T-helper 17 cell (primary cell): ENCODE measurements around the gene RUNX2. TPM values are rescaled to one million over a fixed set of nuclear protein-coding genes. Genes with fewer than 3 reads are reported as not detected.

Experiments
- ATAC-seq: fragments of 150-1000 bp; cut with Tn5 transposase; 2 replicates; pipeline ENCODE4 v1.10.0; 2021; ENCODE audit warnings: mild to moderate bottlenecking, moderate library complexity
- DNase-seq, 3 donors: peaks; one replicate each; pipeline versions ENCODE4 v3.0.0 to v3.0.0-alpha.2; 2020 to 2021
- H3K9me3 ChIP-seq: one replicate; pipeline ENCODE4 v1.7.0; 2013; ENCODE audit warnings: low read length, mild to moderate bottlenecking; ENCODE audit not compliant: control insufficient read depth, poor library complexity, severe bottlenecking
- H3K27ac Mint-ChIP-seq: one replicate; pipeline ENCODE4 v1.8.0; 2022; ENCODE audit warnings: mild to moderate bottlenecking, moderate library complexity, mixed read lengths
- H3K27me3 Mint-ChIP-seq: one replicate; pipeline ENCODE4 v1.8.0; 2022; ENCODE audit warnings: mixed read lengths
- H3K36me3 Mint-ChIP-seq: one replicate; pipeline ENCODE4 v1.8.0; 2022; ENCODE audit warnings: low read depth, mixed read lengths
- H3K4me1 Mint-ChIP-seq: one replicate; pipeline ENCODE4 v1.8.0; 2022; ENCODE audit warnings: mild to moderate bottlenecking, mixed read lengths
- H3K4me3 Mint-ChIP-seq: one replicate; pipeline ENCODE4 v1.8.0; 2022; ENCODE audit warnings: mild to moderate bottlenecking, moderate library complexity, mixed read lengths
- total RNA-seq, 4 donors: library from RNA in 2 of 4; stranded (reverse) in 2 of 4; gene quantifications; one replicate each; pipeline ENCODE4 v1.2.3 and lab custom pipeline; 2022 to 2026

Gene RUNX2
- total RNA-seq, 2 donors from 2014 or later: 47.6 to 50.8 TPM

DNA sequence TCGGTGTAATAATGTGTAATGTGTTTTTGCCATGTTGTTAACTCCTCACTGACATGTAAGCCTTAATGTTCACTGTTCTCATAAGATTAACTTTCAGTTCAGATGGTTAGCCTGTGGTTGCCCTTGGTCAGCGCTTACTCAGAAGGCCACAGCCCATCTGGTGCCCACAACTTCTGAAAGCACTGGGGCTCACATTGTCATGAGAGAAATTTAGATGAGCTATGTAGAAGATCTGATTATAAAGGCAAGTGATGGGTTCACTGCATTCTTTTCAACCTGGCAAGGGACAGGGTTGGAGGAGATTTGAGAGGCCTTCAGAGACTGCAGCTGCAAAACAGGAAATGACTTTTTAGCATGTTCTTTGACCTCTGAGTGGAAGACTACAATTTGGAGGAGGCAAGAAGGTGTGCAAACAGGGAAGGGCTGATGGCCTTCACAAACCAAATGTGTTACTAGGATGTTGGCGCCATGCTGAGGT, 291.9 kb downstream of the RUNX2 start:
- Mint-ChIP-seq H3K4me3 (peak overlapping the region; percentile 10), H3K4me1 (peaks cover 11% of the 10 kb centered on the region), H3K27ac (peak overlapping the region; percentile 3), H3K36me3 (peaks cover 2% of the 10 kb centered on the region), H3K27me3 (no peaks in the 10 kb centered on the region)
- ATAC-seq (peak; percentile 37), DNase-seq (no peak)
- H3K9me3 ChIP-seq: no peaks in the 10 kb centered on the region

DNA sequence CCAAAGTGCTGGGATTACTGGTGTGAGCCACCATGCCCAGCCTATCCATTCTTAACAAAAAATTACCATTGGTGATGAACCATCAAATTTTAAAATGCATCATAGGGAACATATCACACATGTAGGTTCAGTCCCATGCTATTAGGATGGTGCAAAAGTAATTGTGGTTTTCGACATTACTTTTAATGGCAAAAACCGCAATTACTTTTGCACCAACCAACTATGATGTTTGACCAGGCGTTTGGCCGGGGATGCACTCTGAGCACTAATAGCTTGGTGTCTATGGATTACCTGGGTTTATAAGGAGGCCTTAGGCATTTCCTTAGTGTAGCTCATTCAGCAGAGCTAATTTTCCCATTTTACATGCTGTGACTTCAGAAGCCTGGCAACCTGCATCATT, 296.1 kb downstream of the RUNX2 start:
- DNase-seq: no peak
- peaks cover 11% of the 10 kb centered on the region for H3K4me1 Mint-ChIP-seq

DNA sequence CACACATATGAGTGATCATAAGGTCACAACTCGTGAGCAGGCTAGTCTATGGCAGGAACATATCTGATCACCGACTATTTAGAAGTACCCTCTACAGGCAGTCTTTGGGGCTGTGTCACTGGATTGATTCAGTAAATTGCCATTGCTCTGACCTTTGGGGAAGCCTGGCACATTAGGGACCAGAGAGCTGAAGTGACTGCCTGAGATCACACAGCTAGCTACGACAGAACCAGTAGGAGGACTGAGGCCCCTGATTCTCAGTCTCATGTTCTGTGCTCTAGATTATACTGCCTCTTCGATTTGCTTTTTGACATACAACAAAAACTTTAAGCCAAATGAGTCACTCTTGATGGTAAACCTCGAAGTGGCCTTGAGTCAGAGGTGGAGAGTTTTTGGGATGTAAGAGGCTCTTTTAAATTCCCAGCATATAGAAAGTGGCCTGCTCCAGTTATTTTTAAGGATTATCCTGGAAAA, 297.1 kb downstream of the RUNX2 start:
- H3K27ac Mint-ChIP-seq: no peak overlapping the region
- H3K27me3 Mint-ChIP-seq: no peaks in the 10 kb centered on the region
- no peaks in the 10 kb centered on the region for H3K9me3 ChIP-seq
- H3K4me3 Mint-ChIP-seq: peak overlapping the region; percentile 8
- H3K36me3 Mint-ChIP-seq: peaks cover 2% of the 10 kb centered on the region
- ATAC-seq (no peak), DNase-seq (no peak)
- H3K4me1 Mint-ChIP-seq: peaks cover 4% of the 10 kb centered on the region

More for the DNA sequence above, 296.1 kb downstream of the RUNX2 start:
- peaks cover 2% of the 10 kb centered on the region for H3K36me3 Mint-ChIP-seq
- H3K9me3 ChIP-seq: no peaks in the 10 kb centered on the region
- no peak overlapping the region for H3K4me3 Mint-ChIP-seq
- no peak for ATAC-seq
- H3K27me3 Mint-ChIP-seq: no peaks in the 10 kb centered on the region
- H3K27ac Mint-ChIP-seq: no peak overlapping the region

DNA sequence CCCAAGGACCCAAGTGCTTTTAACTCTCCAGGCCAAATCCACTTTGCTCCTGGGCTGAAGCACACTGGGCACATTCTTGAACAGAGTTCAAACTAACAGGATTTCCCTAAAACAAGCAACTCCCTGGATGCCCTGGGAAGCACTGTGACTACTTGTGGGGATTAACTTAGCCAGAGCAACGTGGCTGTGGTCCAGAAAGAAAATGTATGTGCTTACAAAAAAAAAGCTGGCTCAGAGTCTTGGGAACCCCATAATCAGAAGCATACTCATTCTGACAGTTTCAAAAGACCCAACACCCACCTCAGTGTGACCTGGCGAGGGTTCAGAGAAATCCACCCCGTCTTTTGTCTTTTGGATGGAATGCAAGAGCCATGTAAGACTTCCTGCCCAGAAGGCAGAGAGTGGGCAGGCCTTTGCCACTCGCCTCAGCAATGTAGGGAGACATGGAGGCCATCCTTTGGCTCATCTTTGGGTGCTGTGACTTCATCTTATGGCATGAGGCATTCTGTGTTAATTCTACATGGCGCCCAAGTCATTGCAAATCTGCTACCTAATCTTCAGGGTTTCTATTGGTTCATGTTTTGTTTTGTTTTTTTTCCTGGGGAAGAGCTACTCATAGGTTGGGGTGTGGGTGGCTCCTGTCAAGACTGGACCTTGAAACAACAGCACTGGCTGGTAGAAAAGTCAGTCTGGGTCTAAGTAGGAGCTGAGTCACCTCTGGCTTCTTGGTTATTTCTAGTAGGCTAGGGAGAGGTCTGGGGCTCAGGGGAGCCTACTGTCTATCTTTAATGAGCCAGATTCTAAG, 298.2 kb downstream of the RUNX2 start:
- DNase-seq (no peak), ATAC-seq (no peak)
- H3K9me3 ChIP-seq: no peaks in the 10 kb centered on the region
- H3K27ac Mint-ChIP-seq: no peak overlapping the region
- H3K27me3 Mint-ChIP-seq: no peaks in the 10 kb centered on the region
- H3K4me3 Mint-ChIP-seq: no peak overlapping the region
- peaks cover 2% of the 10 kb centered on the region for H3K36me3 Mint-ChIP-seq
- peaks cover 3% of the 10 kb centered on the region for H3K4me1 Mint-ChIP-seq

DNA sequence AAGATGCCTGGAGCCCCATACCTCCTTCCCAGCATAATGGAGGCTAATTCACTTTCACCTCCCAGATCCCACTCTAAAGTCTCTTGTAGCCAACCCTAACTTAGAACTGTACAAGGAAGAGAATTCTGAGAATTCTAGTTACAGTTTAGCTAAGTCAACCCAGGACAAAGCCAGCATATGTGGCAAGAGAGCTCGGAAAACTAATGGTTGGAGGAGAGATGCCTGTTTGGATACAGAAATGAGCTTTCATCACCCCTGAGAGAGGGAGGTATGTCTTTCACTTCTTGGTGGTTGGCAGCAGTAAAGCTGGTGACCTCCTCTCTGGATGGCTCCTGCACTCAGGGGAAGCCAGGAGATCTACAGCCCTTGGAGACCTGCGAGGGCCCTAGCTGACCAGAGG, 302.2 kb downstream of the RUNX2 start:
- no peak overlapping the region for H3K4me3 Mint-ChIP-seq
- H3K27ac Mint-ChIP-seq: no peak overlapping the region
- no peaks in the 10 kb centered on the region for H3K36me3 Mint-ChIP-seq
- H3K27me3 Mint-ChIP-seq: no peaks in the 10 kb centered on the region
- peaks cover 7% of the 10 kb centered on the region for H3K4me1 Mint-ChIP-seq
- no peaks in the 10 kb centered on the region for H3K9me3 ChIP-seq
- DNase-seq (no peak), ATAC-seq (no peak)

DNA sequence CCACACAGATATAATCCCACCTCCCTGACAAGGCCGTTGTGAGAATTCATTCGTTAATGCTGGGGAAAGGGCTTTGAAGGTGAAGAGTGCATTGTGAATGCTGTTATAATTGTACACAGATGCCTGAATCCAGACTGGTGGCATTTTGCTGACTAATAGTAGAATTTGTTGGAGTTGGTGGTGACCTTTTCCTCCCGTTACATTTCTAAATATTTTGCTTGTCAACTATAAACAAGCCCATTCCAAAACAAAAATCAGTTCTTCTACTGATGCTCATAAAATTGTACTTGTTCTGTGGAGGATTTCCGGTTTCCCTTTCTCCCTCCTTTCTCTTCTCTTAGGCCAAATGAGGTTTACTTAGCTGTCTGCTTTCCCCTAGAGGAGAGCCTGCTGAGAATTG, 302.7 kb downstream of the RUNX2 start:
- DNase-seq (no peak), ATAC-seq (no peak)
- H3K36me3 Mint-ChIP-seq: no peaks in the 10 kb centered on the region
- H3K27ac Mint-ChIP-seq: no peak overlapping the region
- no peaks in the 10 kb centered on the region for H3K9me3 ChIP-seq
- no peaks in the 10 kb centered on the region for H3K27me3 Mint-ChIP-seq
- no peak overlapping the region for H3K4me3 Mint-ChIP-seq
- peaks cover 7% of the 10 kb centered on the region for H3K4me1 Mint-ChIP-seq

DNA sequence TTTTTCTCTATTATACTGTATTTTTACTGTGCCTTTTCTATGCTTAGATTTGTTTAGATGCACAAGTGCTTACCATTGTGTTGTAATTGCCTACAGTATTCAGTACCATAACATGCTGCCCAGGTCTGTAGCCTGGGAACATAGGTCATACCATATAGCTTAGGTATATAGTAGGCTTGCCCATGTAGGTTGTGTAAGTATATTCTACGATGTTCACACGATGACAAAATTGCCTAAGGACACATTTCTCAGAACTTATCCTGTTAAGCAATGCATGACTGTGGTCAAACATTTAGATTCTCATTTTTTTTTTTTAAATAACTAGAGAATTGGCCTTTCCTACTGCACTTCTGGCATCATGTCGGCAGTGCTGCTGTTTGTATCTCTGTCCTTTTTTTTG, 303.3 kb downstream of the RUNX2 start:
- H3K27me3 Mint-ChIP-seq: no peaks in the 10 kb centered on the region
- H3K9me3 ChIP-seq: no peaks in the 10 kb centered on the region
- no peak overlapping the region for H3K4me3 Mint-ChIP-seq
- H3K27ac Mint-ChIP-seq: no peak overlapping the region
- no peak for DNase-seq
- no peak for ATAC-seq
- peaks cover 8% of the 10 kb centered on the region for H3K4me1 Mint-ChIP-seq
- H3K36me3 Mint-ChIP-seq: no peaks in the 10 kb centered on the region

DNA sequence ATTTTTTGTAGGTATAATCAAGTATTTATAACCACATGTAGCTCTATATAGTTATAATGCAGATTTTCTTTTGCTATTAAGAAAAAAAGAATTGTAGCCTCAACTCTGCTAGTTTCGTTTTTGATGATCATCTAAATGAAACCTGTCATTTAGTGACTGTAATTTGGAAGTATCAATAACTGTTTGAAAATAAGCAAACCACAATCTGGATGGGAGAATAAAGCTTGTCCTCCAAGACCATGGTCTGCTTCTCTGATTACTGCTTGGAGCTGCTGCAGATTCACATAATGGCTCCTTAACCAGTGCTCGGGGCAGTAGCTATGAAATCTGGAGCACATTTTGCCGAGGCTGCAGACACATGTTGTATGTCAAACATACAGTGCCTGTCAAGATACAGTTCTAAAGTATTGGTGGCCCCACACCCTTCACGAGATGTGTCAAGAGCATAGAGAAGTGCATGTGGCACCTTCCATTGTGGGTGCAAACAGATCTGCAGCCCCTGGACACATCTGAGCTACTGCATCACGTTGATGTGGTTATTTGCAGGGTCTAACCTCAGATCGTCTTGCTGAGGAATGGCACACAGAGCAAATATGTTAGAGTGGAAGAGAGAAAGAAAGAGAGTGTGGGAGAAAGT, 305.3 kb downstream of the RUNX2 start:
- Mint-ChIP-seq H3K27me3 (no peaks in the 10 kb centered on the region), H3K4me3 (peak overlapping the region; percentile 52), H3K27ac (peak overlapping the region; percentile 0), H3K4me1 (peaks cover 8% of the 10 kb centered on the region), H3K36me3 (no peaks in the 10 kb centered on the region)
- DNase-seq: no peak
- no peak for ATAC-seq
- no peaks in the 10 kb centered on the region for H3K9me3 ChIP-seq

DNA sequence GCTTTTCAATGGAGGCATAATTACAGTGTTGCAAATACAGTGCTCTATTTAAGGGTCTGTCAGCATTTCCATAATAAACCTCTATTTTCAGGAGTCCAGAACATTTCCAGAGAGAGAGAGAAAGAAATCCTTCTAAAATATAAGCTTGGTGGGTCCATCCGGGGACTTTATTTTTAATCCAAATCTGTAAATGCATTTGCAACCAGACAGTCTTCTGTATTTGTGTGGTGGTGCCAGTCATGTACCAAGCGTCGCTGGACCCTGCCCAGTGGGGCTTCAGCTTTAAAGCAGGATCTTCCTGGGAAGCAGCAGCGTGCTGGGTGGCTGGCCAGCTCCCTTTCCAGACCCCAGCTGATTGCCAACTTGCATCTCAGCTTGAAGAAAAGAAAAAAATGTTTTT, 306.1 kb downstream of the RUNX2 start:
- DNase-seq: no peak
- no peak overlapping the region for H3K4me3 Mint-ChIP-seq
- H3K9me3 ChIP-seq: no peaks in the 10 kb centered on the region
- no peaks in the 10 kb centered on the region for H3K27me3 Mint-ChIP-seq
- H3K36me3 Mint-ChIP-seq: no peaks in the 10 kb centered on the region
- no peak for ATAC-seq
- H3K27ac Mint-ChIP-seq: no peak overlapping the region
- H3K4me1 Mint-ChIP-seq: peaks cover 13% of the 10 kb centered on the region

DNA sequence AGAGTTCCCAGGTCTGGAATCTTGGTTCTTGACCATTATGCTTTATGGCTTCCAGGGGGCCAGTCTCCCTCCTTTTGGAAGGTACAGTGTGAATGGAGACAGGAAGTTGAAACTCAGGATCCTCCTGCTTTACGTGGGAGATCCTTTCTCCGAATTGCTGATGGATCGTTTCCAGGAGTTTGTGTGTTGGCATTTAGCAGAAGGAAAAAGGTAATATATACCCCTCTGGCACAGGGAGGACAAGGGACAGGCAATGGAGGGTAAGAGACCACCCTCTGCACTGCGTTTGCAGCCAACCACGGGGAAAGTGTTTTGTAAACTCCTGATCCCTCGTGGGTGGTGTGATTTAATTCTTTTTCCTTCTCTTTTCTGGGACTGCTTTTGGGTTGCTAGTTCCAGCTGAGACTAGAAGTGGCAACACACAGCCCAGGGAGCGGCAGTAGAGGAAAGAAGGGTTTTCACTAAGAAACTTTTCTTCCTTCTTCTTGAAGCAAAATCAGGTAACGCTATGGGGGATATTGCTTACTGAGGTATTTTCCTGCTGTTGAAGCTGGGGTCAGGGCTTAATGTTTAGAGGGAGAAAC, 307.2 kb downstream of the RUNX2 start:
- ATAC-seq: no peak
- no peak overlapping the region for H3K4me3 Mint-ChIP-seq
- H3K27me3 Mint-ChIP-seq: no peaks in the 10 kb centered on the region

DNA sequence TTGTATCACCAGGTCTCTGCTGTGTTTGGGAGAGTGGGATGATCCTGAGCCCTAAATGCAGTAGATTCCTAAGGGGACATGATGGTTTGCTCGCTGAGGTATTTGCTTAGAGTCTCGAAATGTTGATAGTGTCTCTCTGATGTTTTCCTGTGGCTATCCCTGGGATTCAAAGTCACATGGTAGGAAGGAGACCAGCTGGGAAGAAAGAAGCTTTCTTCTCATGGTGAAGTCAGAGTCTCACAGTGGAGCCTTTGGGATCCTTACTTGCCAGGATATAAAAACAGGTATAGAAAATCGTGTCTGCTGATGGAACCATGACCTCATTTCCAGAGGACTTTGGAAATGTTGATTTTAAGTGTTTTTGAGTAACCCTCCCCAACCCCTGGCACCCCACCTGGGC, 308.9 kb downstream of the RUNX2 start:
- Mint-ChIP-seq H3K4me3 (no peak overlapping the region), H3K27ac (no peak overlapping the region), H3K4me1 (peaks cover 19% of the 10 kb centered on the region), H3K27me3 (no peaks in the 10 kb centered on the region), H3K36me3 (peaks cover 4% of the 10 kb centered on the region)
- ATAC-seq (no peak), DNase-seq (no peak)
- H3K9me3 ChIP-seq: no peaks in the 10 kb centered on the region

More for the DNA sequence above, 307.2 kb downstream of the RUNX2 start:
- H3K27ac Mint-ChIP-seq: no peak overlapping the region
- no peak for DNase-seq
- no peaks in the 10 kb centered on the region for H3K36me3 Mint-ChIP-seq
- H3K9me3 ChIP-seq: no peaks in the 10 kb centered on the region
- H3K4me1 Mint-ChIP-seq: peaks cover 16% of the 10 kb centered on the region

DNA sequence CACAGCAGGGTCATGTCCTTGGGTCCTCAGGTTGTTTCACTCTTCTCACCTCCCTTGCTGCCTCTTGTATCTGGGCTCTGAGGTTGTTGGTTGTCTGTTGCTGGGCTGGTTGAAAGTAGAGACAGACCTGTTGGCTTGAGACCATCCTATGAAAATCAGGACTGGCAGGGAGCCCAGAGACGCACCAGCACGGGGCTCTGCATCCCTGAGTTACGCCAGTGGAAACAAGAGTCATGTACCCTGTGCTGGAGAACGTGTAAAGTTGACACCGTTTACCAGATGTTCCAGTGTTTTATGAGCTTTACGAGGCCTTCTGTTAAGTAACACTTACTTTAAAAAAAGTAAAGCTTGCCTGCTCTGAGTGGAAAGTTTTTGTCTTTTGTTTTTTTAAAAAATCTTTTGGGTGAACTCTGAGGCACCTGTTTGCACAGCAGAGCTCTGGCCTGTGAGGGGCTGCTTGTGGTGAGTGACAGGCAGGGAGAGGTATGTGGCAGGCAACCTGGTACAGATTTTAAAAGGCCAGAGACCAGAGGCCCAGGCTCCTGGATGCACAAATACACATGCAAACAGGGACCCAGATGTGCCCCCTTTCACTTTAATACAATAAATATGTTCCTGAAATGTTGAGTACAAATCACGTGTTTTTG, 309.6 kb downstream of the RUNX2 start:
- Mint-ChIP-seq H3K4me3 (no peak overlapping the region), H3K27ac (peak overlapping the region; percentile 19), H3K4me1 (peaks cover 17% of the 10 kb centered on the region), H3K27me3 (no peaks in the 10 kb centered on the region), H3K36me3 (peaks cover 4% of the 10 kb centered on the region)
- no peak for DNase-seq
- no peaks in the 10 kb centered on the region for H3K9me3 ChIP-seq
- no peak for ATAC-seq

DNA sequence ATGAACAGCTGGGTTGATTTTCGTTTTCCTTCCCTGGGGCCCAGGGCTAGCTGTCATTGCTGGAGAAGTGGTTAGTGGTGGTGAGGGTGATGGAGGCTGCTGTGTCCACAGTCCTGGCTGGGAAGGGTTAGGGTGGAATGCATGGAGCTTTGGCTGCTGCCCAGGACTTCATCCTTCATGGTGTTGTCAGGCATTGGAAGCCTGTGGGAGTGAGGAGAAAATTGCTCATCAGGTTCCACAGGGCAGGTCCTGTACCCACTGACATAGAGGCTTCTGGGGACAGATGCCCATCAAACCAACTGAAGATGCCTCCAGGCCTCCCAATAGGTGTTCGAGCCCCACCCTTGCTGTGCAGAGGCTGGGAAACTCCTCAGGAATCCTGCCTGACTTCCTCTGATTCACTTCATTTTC, 312.0 kb downstream of the RUNX2 start:
- Mint-ChIP-seq H3K27ac (no peak overlapping the region), H3K4me1 (peaks cover 22% of the 10 kb centered on the region), H3K27me3 (no peaks in the 10 kb centered on the region), H3K36me3 (peaks cover 4% of the 10 kb centered on the region), H3K4me3 (no peak overlapping the region)
- DNase-seq (no peak), ATAC-seq (no peak)
- no peaks in the 10 kb centered on the region for H3K9me3 ChIP-seq
